Right lobe of liver (tissue), 6 donors: ENCODE results near the gene ARHGEF12. TPM values are rescaled to one million over a fixed set of nuclear protein-coding genes. Genes with fewer than 3 reads are reported as not detected.

ENCODE experiments used
- ATAC-seq, 4 donors: fragments of 200-7000 bp; cut with Tn5 transposase; one replicate each; pipeline ENCODE4 v1.9.1; 2020; ENCODE audit warnings: mild to moderate bottlenecking in 4 of 4, moderate library complexity in 4 of 4
- DNase-seq, 3 donors: peaks; one replicate each; pipeline ENCODE4 v3.0.0-alpha.2; 2020
- H3K27ac ChIP-seq, 3 donors: fragments of 200-600 bp; one replicate each; pipeline ENCODE4 v1.8.0; 2022
- H3K27me3 ChIP-seq, 2 donors: fragments of 200-600 bp; one replicate each; pipeline ENCODE4 v1.8.0; 2022
- H3K36me3 ChIP-seq, 4 donors: fragments of 200-600 bp; sonication (generic) in 1 of 4; one replicate each; pipeline versions ENCODE4 v1.5.1 to v1.8.0; 2017 to 2022; ENCODE audit warnings: control low read depth in 1 of 4
- H3K4me1 ChIP-seq, 4 donors: fragments of 200-600 bp; sonication (generic) in 1 of 4; one replicate each; pipeline versions ENCODE4 v1.5.1 to v1.8.0; 2017 to 2022; ENCODE audit warnings: control low read depth in 1 of 4
- H3K4me3 ChIP-seq, 3 donors: fragments of 200-600 bp; one replicate each; pipeline ENCODE4 v1.8.0; 2022
- H3K9me3 ChIP-seq, 4 donors: fragments of 200-600 bp; sonication (generic) in 1 of 4; one replicate each; pipeline versions ENCODE4 v1.5.1 to v1.8.0; 2017 to 2022; ENCODE audit warnings: control low read depth in 1 of 4
- CTCF ChIP-seq, 4 donors: fragments of 200-600 bp in 3 of 4; fragments of 450-650 bp in 1 of 4; IDR thresholded peaks; one replicate each; pipeline versions ENCODE4 v1.5.1 to v1.8.0; 2016 to 2022; ENCODE audit warnings: antibody characterized with exemption in 4 of 4, mild to moderate bottlenecking in 2 of 4
- POLR2A ChIP-seq: fragments of 450-650 bp; IDR thresholded peaks from one replicate; pipeline ENCODE4 v1.6.1; 2017; ENCODE audit warnings: antibody characterized with exemption, mild to moderate bottlenecking
- WGBS: methylation state at CpG from one replicate; pipeline ENCODE4 v1.1.6; 2018; ENCODE audit warnings: low coverage, low lambda C conversion rate; ENCODE audit not compliant: insufficient coverage; ENCODE audit errors: missing lambda C conversion rate; 5-methylcytosine and 5-hydroxymethylcytosine counted together
- intact Hi-C, 2 donors: fragments of 100-400 bp; cut with DNase I; formaldehyde crosslinking; loops; one replicate each; pipeline versions ENCODE4 v1.11.2 to v1.14.1; 2022
- total RNA-seq, 6 experiments: library from RNA; depleted of rRNA in 2 of 6; stranded (reverse); fragments of >200 nt in 2 of 6; fragmentation: NEBNext Ultra II Directional in 3 of 6; extraction: Animal tissue kit (Norgen Biotek cat#: 25700) in 3 of 6; gene quantifications; one replicate each; pipeline versions ENCODE4 v1.1.0 to v1.2.4, GENCODE V29; 2016 to 2023
- donor health status: DM: no; HTN: yes; CAD: no.
- donor health status: DM: no; HTN: no; CAD: no.
- donor health status: DM: no; HTN: no; CAD: no.
- donor health status: DM: no; HTN: yes; CAD: no.
- donor health status: DM: no; HTN: yes; CAD: no.

The ARHGEF12 gene
- total RNA-seq, 6 experiments from 2014 or later: 75.1 to 113 (median 94.0) TPM

DNA sequence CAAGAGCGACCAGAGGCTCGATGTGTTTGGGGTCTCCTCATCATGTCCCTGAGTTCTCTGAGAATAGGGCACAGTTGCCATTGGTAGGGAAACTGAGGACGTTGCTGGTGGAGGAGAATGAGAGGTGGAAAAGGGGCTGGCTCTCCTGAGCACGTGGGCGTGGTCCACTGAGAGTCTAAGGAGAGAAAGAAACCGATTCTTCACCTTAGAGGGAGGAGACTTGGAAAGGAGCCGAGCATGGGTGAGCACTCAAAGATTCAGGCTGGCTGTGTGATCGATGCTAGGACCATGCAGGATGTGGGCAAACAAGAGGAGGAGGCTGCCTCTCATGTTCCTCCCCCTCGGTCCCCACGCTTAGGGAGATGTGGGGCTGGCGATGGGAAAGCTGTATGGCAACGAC, 30.9 kb upstream of the ARHGEF12 start:
- ATAC-seq: no peak
- no peak for DNase-seq
- 52% methylated on average over 6 of the region's 12 CpGs for WGBS
- Histone ChIP-seq H3K4me3 (no peak overlapping the region), H3K36me3 (no peaks in the 10 kb centered on the region), H3K9me3 (no peaks in the 10 kb centered on the region), H3K27ac (no peak overlapping the region), H3K4me1 (peaks cover 0 to 9% (median 4%) of the 10 kb centered on the region in 4 donors), H3K27me3 (no peaks in the 10 kb centered on the region)
- intact Hi-C loops: no loop called here
- no peak for TF ChIP-seq POLR2A
- no peak for TF ChIP-seq CTCF (IDR thresholded peaks at IDR 0.05)

- Histone ChIP-seq H3K27ac (no peak overlapping the region), H3K9me3 (no peaks in the 10 kb centered on the region), H3K4me3 (no peak overlapping the region), H3K27me3 (no peaks in the 10 kb centered on the region), H3K4me1 (peaks cover 0 to 9% (median 4%) of the 10 kb centered on the region in 4 donors), H3K36me3 (no peaks in the 10 kb centered on the region)
- intact Hi-C loops: no loop called here
- WGBS: 57% methylated on average over 5 of the region's 11 CpGs
- DNase-seq: no peak
- ATAC-seq: no peak
- TF ChIP-seq POLR2A: no peak
- TF ChIP-seq CTCF (IDR thresholded peaks at IDR 0.05): no peak
Measured at GRCh38 chr11:120306519-120307242, 29.5 kb upstream of the ARHGEF12 start.

GRCh38 chr11:120307476-120307875, 28.7 kb upstream of the ARHGEF12 start:
- WGBS: 40% methylated on average over 1 of the region's 11 CpGs
- Histone ChIP-seq H3K36me3 (no peaks in the 10 kb centered on the region), H3K4me1 (peaks cover 0 to 4% (median under 1%) of the 10 kb centered on the region in 4 donors), H3K9me3 (no peaks in the 10 kb centered on the region), H3K27ac (no peak overlapping the region), H3K4me3 (no peak overlapping the region), H3K27me3 (no peaks in the 10 kb centered on the region)
- ATAC-seq (no peak), DNase-seq (no peak)
- intact Hi-C loops: no loop called here
- TF ChIP-seq CTCF (IDR thresholded peaks at IDR 0.05): no peak
- no peak for TF ChIP-seq POLR2A

- Histone ChIP-seq H3K4me1 (no peaks in the 10 kb centered on the region), H3K36me3 (no peaks in the 10 kb centered on the region), H3K9me3 (no peaks in the 10 kb centered on the region), H3K27ac (no peak overlapping the region), H3K4me3 (no peak overlapping the region), H3K27me3 (no peaks in the 10 kb centered on the region)
- WGBS: 74% methylated on average over 7 of the region's 7 CpGs
- TF ChIP-seq CTCF (IDR thresholded peaks at IDR 0.05) (no peak), POLR2A (no peak)
- DNase-seq: no peak
- intact Hi-C loops: no loop called here
- no peak for ATAC-seq
Measured at GRCh38 chr11:120308081-120308480, 28.1 kb upstream of the ARHGEF12 start.
